ENCODE results near the gene BBLN.

DNA sequence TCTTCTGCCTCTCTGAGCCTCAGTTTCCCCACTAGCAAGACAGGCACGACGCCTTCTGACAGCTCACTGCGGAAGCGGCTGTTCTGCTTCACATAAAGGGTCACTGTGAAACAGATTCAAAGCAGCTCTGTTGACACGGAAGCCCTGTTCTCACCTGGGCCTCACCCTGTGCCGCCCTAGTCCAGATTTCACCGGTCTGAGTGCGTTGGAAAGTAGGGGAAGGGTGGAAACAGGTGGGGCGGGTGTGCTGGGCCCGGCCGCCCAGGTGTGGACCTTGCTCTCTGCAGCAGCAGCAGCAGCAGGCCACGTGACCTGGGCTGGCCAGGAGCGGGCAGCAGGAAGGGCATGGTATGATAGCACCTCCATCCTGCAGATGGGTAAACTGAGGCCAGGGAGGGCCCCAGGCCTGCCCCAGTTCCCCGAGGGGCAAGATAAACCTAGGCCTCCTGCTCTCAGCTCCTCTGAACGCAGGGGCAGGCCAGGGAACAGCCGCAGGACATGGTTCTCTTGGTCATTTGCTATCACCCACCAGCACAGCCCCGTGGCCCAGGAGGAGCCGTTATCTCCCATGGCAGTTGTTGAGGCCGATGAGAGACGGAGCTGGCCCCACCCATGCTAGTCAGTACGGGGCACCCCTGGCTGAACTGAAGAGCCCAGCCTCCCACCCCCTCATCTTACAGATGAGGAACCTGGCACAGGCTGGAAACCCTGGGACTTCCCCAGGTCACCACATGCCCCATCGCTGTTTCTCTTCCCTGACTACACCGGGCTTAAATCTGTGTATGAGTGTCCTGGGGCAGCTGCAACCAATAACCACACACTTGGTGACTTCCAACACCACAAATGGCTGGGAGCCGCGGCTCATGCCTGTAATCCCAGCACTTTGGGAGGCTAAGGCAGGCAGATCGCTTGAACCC lies 44.6 kb upstream of the BBLN start:
- TF ChIP-seq, protein P1, sequence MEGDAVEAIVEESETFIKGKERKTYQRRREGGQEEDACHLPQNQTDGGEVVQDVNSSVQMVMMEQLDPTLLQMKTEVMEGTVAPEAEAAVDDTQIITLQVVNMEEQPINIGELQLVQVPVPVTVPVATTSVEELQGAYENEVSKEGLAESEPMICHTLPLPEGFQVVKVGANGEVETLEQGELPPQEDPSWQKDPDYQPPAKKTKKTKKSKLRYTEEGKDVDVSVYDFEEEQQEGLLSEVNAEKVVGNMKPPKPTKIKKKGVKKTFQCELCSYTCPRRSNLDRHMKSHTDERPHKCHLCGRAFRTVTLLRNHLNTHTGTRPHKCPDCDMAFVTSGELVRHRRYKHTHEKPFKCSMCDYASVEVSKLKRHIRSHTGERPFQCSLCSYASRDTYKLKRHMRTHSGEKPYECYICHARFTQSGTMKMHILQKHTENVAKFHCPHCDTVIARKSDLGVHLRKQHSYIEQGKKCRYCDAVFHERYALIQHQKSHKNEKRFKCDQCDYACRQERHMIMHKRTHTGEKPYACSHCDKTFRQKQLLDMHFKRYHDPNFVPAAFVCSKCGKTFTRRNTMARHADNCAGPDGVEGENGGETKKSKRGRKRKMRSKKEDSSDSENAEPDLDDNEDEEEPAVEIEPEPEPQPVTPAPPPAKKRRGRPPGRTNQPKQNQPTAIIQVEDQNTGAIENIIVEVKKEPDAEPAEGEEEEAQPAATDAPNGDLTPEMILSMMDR (IDR thresholded peaks at IDR 0.05): no peak
- TF ChIP-seq EZH2 (IDR thresholded peaks at IDR 0.05) (no peak), EZH2phosphoT487 (IDR thresholded peaks at IDR 0.05) (no peak)
